GM12872 (cell line): ENCODE results near the gene OARD1.

Experiments
- TF ChIP-seq, protein P1 (sequence below): IDR thresholded peaks from 3 replicates; pipeline ENCODE4 v1.5.1; 2011; ENCODE audit warnings: low read depth, mild to moderate bottlenecking, low read length, moderate library complexity; ENCODE audit not compliant: insufficient read depth

OARD1 gene

DNA sequence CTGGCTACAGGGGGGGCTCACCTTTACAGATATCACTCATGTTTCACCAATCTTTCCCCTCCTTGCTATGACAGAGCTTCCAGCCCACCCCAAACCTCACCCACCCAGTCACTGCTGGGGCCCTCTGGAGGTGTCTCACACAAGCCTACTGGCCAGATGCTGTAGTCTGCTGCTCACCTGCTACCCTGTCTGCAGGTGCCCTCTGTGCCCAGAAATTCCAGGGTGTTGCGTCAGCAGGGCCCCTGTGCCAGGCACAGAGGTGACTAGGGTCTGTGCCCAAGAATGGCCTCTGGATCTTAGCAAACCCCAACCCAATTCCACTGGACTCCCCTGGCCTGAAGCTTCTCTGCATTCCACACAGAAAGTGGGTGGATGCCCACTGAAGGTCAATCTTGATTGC lies 54.5 kb downstream of the OARD1 start:
- TF ChIP-seq, protein P1, sequence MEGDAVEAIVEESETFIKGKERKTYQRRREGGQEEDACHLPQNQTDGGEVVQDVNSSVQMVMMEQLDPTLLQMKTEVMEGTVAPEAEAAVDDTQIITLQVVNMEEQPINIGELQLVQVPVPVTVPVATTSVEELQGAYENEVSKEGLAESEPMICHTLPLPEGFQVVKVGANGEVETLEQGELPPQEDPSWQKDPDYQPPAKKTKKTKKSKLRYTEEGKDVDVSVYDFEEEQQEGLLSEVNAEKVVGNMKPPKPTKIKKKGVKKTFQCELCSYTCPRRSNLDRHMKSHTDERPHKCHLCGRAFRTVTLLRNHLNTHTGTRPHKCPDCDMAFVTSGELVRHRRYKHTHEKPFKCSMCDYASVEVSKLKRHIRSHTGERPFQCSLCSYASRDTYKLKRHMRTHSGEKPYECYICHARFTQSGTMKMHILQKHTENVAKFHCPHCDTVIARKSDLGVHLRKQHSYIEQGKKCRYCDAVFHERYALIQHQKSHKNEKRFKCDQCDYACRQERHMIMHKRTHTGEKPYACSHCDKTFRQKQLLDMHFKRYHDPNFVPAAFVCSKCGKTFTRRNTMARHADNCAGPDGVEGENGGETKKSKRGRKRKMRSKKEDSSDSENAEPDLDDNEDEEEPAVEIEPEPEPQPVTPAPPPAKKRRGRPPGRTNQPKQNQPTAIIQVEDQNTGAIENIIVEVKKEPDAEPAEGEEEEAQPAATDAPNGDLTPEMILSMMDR = no peak

DNA sequence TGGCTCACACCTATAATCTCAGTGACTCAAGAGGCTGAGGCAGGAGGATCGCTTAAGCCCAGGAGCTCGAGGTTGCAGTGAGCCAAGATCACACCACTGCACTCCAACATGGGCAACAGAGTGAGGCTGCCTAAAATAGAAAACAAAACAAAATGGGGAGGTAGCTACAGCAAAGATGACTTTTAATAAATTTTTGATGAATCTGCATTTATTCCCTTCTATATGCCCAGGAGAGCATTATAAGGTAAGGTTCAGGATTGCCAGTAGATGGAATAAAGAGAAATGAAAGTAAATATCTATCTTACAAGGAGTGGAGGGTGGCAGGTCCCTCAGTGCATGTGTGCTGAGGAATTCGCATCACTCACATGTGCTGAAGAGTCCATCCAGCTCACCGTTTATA lies 57.4 kb downstream of the OARD1 start:
- TF ChIP-seq, protein P1 = no peak
